GM19025 (cell line): Measurements from ENCODE around the gene DENND4C.
A peak's percentile ranks its signal among the peaks of the same experiment; 100 is the strongest.
"Not testable (repeated sequence)": the region's sequence is repeated elsewhere in the genome, so short reads cannot be mapped to it uniquely, and the experiment has no call there.

Experiments used
- ATAC-seq: cut with Tn5 transposase; IDR thresholded peaks from one replicate; pipeline ENCODE4 v1.9.1; 2021; ENCODE audit warnings: mild to moderate bottlenecking, low read depth, moderate library complexity; ENCODE audit not compliant: unreplicated experiment

DENND4C gene

DNA sequence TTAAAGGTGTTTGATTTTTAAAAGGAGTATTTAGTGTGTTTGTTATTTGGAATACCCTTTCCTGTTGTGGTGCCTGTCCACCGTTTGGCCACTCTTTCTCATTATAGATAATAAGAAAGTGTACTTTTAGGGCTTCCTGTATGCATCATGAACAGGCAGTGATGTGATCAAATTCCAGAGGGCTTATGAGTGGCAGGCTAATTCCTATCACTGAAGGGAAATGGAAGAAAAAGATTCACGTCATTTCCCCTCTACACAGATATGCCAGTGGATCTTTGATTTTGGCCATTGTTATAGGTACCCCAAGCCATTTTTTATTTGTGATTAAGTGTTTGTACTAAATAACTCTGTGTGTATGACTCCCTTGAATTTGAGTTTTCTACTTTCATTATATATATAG, 112.5 kb downstream of the DENND4C start:
- no peak for ATAC-seq

GRCh38 chr9:19358701-19359100, 128.2 kb downstream of the DENND4C start:
- no peak for ATAC-seq

DNA sequence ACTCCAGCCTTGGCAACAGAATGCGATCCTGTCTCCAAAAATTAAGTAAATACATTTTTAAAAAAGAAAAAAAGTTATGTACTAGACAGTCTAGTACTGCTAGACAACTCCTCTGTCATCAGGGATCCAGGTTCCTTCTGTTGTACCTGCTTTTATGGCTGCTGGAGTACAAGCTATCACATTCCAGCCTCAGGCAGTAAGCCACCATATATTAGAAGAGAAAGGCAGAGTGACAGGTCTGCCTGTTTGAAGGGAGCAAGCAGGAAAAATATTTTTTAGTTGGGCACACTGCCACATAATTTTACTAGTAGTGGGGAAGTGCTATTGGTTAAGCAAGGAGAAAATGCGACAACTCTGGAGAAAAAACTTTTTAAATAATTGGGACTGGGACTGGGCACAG, 138.6 kb downstream of the DENND4C start:
- no peak for ATAC-seq

- ATAC-seq = no peak
Measured at GRCh38 chr9:19371942-19372341, 141.4 kb downstream of the DENND4C start.

GRCh38 chr9:19372567-19372966, 142.1 kb downstream of the DENND4C start:
- no peak for ATAC-seq

DNA sequence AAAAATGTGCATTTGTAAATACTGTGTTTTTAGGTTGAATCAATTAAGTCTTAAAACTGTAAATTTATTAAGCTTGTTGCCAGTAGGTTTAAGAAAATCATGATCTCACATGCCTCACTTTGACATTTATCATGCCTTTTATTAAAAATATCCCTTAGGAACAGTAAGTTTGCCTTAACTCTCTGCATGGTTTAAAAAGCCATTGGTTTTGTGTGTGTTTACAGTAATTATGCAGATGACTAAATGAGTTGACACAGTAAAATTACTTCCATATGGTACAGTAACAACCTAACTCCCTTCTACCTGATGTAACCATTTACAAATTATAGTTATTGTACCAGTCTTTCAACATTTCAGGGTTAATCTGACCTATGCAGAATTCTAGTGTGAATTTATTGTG, 143.0 kb downstream of the DENND4C start:
- no peak for ATAC-seq

DNA sequence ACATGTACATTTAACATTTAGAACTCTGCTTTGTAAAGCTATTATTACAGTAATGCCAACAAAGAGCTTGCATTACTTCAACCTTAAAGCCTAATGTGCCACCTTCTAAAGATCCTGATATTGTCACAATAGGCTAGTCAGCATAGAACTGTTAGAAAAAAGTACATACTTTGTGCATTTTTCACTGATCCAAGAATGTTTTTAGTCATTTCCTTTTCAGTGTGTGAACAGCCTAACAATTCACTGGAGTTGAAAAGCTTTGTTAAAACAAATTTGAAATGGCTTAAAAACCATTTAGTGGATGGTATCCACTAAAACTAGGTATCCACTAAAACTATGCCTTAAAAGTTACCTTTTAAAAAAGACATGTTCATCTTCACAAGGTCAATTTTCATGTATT, 145.0 kb downstream of the DENND4C start:
- no peak for ATAC-seq

- no peak for ATAC-seq
Measured at GRCh38 chr9:19376931-19377330, 146.4 kb downstream of the DENND4C start.

DNA sequence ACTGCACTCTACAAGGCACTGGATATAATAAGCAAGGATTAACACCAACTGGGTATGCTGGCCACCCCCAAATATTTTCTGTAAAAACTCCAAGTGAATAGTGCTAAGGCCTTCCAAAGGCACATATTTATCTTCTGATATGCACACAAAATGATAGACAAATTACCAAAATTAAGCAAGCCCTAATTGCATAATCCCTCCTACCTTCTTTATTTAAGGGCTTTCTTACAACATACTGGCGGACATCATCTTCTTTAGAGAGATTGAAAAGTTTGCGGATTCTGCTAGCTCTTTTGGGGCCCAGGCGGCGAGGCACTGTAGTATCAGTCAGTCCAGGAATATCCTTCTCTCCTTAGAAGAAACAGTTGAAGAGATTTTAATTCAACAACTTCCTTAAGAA, 147.7 kb downstream of the DENND4C start:
- ATAC-seq = no peak

- ATAC-seq = no peak
Measured at GRCh38 chr9:19378647-19379046, 148.2 kb downstream of the DENND4C start.

- no peak for ATAC-seq
Measured at GRCh38 chr9:19379283-19379682, 148.8 kb downstream of the DENND4C start.

- ATAC-seq = peak; percentile 38
Measured at GRCh38 chr9:19379697-19380046, 149.2 kb downstream of the DENND4C start.

DNA sequence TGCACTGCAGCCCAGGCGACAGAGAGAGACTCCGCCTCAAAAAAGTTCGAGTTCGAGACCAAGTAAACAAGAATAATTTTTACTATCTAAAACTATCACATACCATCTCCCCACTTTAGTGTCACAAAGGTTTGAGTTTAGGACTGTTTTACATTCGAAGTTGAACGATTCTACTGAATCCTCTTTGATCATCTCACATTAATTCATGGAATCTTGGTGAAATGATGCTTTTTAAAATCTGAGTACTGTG, 150.3 kb downstream of the DENND4C start:
- ATAC-seq = no peak

- ATAC-seq = no peak
Measured at GRCh38 chr9:19381656-19382055, 151.2 kb downstream of the DENND4C start.

DNA sequence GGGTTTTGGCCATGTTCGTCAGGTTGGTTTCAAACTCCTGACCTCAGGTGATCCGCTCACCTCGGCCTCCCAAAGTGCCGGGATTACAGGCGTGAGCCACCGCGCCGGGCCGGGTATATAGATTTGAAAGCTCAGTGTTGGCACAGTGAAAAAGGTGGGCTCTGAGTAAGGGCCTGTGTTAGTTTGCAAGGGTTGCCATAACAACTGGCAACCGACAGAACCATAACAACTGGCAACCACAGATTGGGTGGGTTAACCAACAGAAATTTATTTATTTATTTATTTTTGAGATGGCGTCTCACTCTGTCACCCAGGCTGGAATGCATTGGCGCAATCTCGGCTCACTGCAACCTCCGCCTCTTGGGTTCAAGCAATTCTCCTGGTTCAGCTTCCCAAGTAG, 154.7 kb downstream of the DENND4C start:
- ATAC-seq = not testable (repeated sequence)

DNA sequence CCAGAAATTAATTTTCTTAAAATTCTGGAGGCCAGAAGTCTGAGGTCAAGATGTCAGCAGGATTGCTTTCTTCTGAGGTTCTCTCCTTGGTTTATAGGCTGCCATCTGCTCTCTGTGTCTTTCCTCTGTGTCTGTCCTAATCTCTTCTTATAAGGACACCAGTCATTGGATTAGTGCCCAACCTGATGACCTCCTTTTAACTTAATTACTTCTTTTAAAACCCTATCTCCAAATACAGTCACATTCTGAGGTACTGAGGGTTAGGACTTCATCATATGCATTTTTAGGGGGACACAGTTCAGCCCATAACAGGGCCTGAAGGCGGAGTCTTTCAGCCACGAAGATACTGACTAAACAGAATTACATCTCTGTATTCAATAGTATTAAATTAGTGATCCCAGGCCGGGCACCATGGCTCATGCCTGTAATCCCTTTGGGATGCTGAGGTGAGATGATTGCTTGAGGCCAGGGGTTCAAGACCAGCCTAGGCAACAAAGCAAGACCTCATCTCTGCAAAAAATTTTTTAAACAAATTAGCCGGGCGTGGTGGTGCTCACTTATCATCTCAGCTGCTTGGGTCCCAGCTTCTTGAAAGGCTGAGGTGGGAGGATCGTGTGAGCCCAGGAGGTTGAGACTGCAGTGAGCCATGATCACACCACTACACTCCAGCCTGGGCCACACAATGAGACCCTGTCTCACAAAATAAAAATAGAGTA, 155.5 kb downstream of the DENND4C start:
- no peak for ATAC-seq

- ATAC-seq = no peak
Measured at GRCh38 chr9:19386502-19387044, 156.1 kb downstream of the DENND4C start.

DNA sequence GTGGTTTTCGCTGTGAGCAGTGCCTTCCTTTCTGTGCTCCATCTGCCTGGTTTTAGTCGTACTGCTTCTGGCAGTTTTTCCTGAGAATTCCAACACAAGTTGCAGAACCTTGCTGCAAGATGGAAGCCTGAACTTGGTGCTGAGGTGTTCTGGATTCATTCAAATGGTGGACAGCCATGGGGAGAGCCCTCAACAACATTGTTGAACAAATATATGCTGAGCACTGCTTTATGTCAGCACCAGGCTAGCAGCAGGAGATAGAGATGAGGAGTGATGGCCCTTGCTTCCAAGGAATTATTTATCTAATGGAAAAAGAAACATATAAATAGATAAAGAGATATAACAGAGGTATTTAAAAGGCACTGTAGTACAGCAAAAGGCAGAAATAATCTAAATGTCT, 156.8 kb downstream of the DENND4C start:
- ATAC-seq = no peak

DNA sequence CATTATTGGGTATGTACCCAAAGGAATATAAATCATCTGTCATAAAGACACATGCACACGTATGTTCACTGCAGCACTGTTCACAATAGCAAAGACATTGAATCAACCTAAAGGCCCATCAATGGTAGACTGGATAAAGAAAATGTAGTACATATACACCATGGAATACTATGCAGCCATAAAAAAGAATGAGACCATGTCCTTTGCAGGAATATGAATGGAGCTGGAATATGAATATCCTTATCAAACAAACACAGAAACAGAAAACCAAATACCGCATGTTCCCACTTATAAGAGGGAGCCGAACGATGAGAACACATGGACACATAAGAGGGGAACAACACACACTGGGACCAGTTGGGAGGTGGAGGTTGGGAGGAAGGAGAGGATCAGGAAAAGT, 159.0 kb downstream of the DENND4C start:
- not testable (repeated sequence) for ATAC-seq

GRCh38 chr9:19397845-19398244, 167.4 kb downstream of the DENND4C start:
- ATAC-seq = no peak

GRCh38 chr9:19403231-19403630, 172.7 kb downstream of the DENND4C start:
- not testable (repeated sequence) for ATAC-seq

- no peak for ATAC-seq
Measured at GRCh38 chr9:19404283-19405075, 174.0 kb downstream of the DENND4C start.
